PC-3 (cell line): ENCODE data around the gene PCNX2. TPM values are rescaled to one million over a fixed set of nuclear protein-coding genes. Genes with fewer than 3 reads are reported as not detected.
A peak's percentile ranks its signal among the peaks of the same experiment; 100 is the strongest.

Source experiments
- ATAC-seq: fragments of 200-7000 bp; cut with Tn5 transposase; 2 replicates; pipeline ENCODE4 v1.9.1; 2020; ENCODE audit warnings: mild to moderate bottlenecking, moderate library complexity
- BruUV-seq: library from RNA; stranded (reverse); fragments of 400-500 nt; replicated peaks from 2 replicates; lab custom pipeline; 2021; lab: Mats Ljungman, UMichigan
- CTCF ChIA-PET: fragments of 300-600 bp; sonication (Branson Sonifier 250); formaldehyde crosslinking; loops from one replicate; lab custom pipeline; 2022; ENCODE audit warnings: antibody characterized with exemption; lab: Charles Lee
- POLR2A ChIA-PET: fragments of 300-600 bp; sonication (Branson Sonifier 250); formaldehyde crosslinking; loops from one replicate; lab custom pipeline; 2022; ENCODE audit warnings: antibody characterized with exemption; ENCODE audit not compliant: unreplicated experiment; lab: Charles Lee
- DNase-seq: peaks from one replicate; pipeline ENCODE4 v3.0.0-alpha.2; 2015
- H2AFZ ChIP-seq: fragments of 300-600 bp; sonication (generic); 2 replicates; pipeline ENCODE4 v1.6.0; 2016; ENCODE audit warnings: antibody characterized with exemption, low read length
- H3F3A ChIP-seq: fragments of 300-600 bp; sonication (generic); one replicate; pipeline ENCODE4 v1.6.0; 2017; ENCODE audit warnings: antibody characterized with exemption, low read length, control low read depth, mild to moderate bottlenecking; ENCODE audit not compliant: unreplicated experiment
- H3K27ac ChIP-seq: fragments of 300-600 bp; sonication (generic); 2 replicates; pipeline ENCODE4 v1.5.1; 2016; ENCODE audit warnings: mild to moderate bottlenecking, low read length
- H3K27me3 ChIP-seq: fragments of 300-600 bp; sonication (generic); 2 replicates; pipeline ENCODE4 v1.6.1; 2016; ENCODE audit warnings: low read length, mixed read lengths
- H3K36me3 ChIP-seq: fragments of 300-600 bp; sonication (generic); 2 replicates; pipeline ENCODE4 v1.6.1; 2016; ENCODE audit warnings: low read depth, mixed run types, low read length, mixed read lengths
- H3K4me1 ChIP-seq: fragments of 300-600 bp; sonication (generic); 2 replicates; pipeline ENCODE4 v1.5.1; 2016; ENCODE audit warnings: low read length; ENCODE audit not compliant: insufficient read depth
- H3K4me2 ChIP-seq: fragments of 300-600 bp; sonication (generic); 2 replicates; pipeline ENCODE4 v1.6.0; 2016; ENCODE audit warnings: low read length
- H3K4me3 ChIP-seq: fragments of 300-600 bp; sonication (generic); 2 replicates; pipeline ENCODE4 v1.5.1; 2016; ENCODE audit warnings: mild to moderate bottlenecking, low read length, mixed read lengths
- H3K79me2 ChIP-seq: fragments of 300-600 bp; sonication (generic); 2 replicates; pipeline ENCODE4 v1.6.1; 2017; ENCODE audit warnings: low read length, mixed read lengths
- H3K9ac ChIP-seq: fragments of 300-600 bp; sonication (generic); 2 replicates; pipeline ENCODE4 v1.6.0; 2016; ENCODE audit warnings: mild to moderate bottlenecking, low read length
- H3K9me2 ChIP-seq: fragments of 300-600 bp; sonication (generic); replicated peaks from 2 replicates; pipeline ENCODE4 v1.6.1; 2016; ENCODE audit warnings: mixed run types, low read length, mixed read lengths
- H3K9me3 ChIP-seq: fragments of 300-600 bp; sonication (generic); 2 replicates; pipeline ENCODE4 v1.6.1; 2016; ENCODE audit warnings: low read length, mixed read lengths
- H4K20me1 ChIP-seq: fragments of 300-600 bp; sonication (generic); 2 replicates; pipeline ENCODE4 v1.6.1; 2016; ENCODE audit warnings: low read length, mixed read lengths
- CTCF ChIP-seq: fragments of 300-600 bp; sonication (generic); conservative IDR thresholded peaks from 2 replicates; pipeline ENCODE4 v1.5.1; 2017; ENCODE audit warnings: antibody characterized with exemption, low read depth, mild to moderate bottlenecking, low read length
- EZH2 ChIP-seq: fragments of 300-600 bp; sonication (generic); IDR thresholded peaks from one replicate; pipeline ENCODE4 v1.6.1; 2017; ENCODE audit warnings: antibody characterized with exemption, mild to moderate bottlenecking, low read length; ENCODE audit not compliant: unreplicated experiment
- EZH2phosphoT487 ChIP-seq: fragments of 300-600 bp; sonication (generic); IDR thresholded peaks from 2 replicates; pipeline ENCODE4 v1.6.1; 2018; ENCODE audit warnings: mild to moderate bottlenecking, antibody characterized with exemption, low read length, borderline replicate concordance
- intact Hi-C: fragments of 100-400 bp; cut with micrococcal nuclease; formaldehyde crosslinking; loops from 2 replicates; pipeline ENCODE4 v1.9.0; 2023
- total RNA-seq: library from RNA; depleted of rRNA; stranded (reverse); fragments of >200 nt; gene quantifications from 2 replicates; pipeline ENCODE4 v1.2.3, GENCODE V29; 2014

PCNX2 gene
- total RNA-seq, 1 experiment from 2014 or later, result 17.3 TPM

DNA sequence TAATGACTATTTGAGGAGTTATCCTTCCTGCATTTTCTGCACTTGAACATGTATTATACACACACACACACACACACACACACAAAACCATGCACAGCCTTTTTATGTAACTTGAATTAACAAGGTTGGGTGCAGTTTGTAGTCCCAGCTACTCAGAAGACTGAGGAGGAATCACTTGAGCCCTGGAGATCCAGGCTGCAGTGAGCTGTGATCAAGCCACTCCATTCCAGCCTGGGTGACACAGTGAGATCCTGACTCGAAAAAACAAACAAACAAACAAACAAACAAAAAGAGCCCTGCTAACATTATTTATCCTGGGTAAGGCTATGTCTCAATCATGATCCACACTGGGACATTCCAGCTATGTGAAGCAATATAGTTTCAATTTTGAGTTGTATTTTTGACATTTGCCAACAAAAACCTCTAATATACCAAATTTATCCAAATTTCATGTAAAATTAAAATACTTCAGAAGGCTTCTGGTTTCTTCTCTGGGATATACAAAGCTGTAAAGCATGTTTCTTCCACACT lies 188.3 kb downstream of the PCNX2 start:
- ATAC-seq (no peak), DNase-seq (no peak)
- H3K36me3 ChIP-seq, result peaks cover 9% of the 10 kb centered on the region; the same call in 1 of the 2 replicates
- H3K4me2 ChIP-seq, result peak overlapping the region; percentile 42
- no peaks in the 10 kb centered on the region for H3K9me2 ChIP-seq
- H3K9ac ChIP-seq, result peak overlapping the region; percentile 14
- H3K4me3 ChIP-seq, result no peak overlapping the region
- H3K27me3 ChIP-seq, result no peaks in the 10 kb centered on the region
- CTCF ChIA-PET, result interaction anchor here (1.0 kb wide), 1 partner anchor 227 kb away, joined by 3 read pairs; no protein-coding TSS in a partner anchor
- TF ChIP-seq EZH2 (no peak), EZH2phosphoT487 (no peak), CTCF (no peak)
- H3K79me2 ChIP-seq, result no peaks in the 10 kb centered on the region
- H4K20me1 ChIP-seq, result no peaks in the 10 kb centered on the region
- H3K27ac ChIP-seq, result peak overlapping the region; percentile 77
- intact Hi-C loops, result no loop called here
- no peaks in the 10 kb centered on the region for H3K9me3 ChIP-seq
- BruUV-seq, result no TSS peak
- H3F3A ChIP-seq, result peaks cover 4% of the 10 kb centered on the region
- POLR2A ChIA-PET, result interaction anchor here (0.7 kb wide), 1 partner anchor 313 kb away, joined by 8 read pairs; no protein-coding TSS in a partner anchor
- no peak overlapping the region for H2AFZ ChIP-seq
- H3K4me1 ChIP-seq, result peaks cover 33% of the 10 kb centered on the region

DNA sequence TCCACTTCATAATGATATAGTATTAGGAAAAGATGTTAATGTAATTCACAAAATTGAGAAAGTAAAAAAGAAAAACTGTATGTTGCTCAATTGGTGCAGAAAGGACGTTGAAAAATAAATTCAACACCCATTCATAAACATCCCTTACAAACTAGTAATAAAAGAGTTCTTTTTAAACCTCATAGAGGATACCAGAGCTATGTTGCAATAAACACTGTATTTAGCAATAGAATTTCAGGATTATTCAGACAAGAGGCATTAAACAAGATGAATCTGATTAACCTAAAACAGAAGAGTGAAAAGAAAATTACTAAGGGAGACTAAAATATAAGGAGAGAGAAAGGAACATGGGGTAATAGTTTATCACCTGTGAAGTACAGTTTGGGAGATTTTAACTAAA lies 190.3 kb downstream of the PCNX2 start:
- no peaks in the 10 kb centered on the region for H3K9me2 ChIP-seq
- ATAC-seq, result no peak
- H3K27me3 ChIP-seq, result no peaks in the 10 kb centered on the region
- POLR2A ChIA-PET, result no interaction called here
- no peaks in the 10 kb centered on the region for H3K36me3 ChIP-seq
- peaks cover 25% of the 10 kb centered on the region for H3K4me1 ChIP-seq
- no peak overlapping the region for H3K9ac ChIP-seq
- DNase-seq, result no peak
- no peak overlapping the region for H2AFZ ChIP-seq
- BruUV-seq, result no TSS peak
- no peak overlapping the region for H3K27ac ChIP-seq
- no peaks in the 10 kb centered on the region for H3F3A ChIP-seq
- no peak for TF ChIP-seq EZH2
- no peak for TF ChIP-seq CTCF
- no peak for TF ChIP-seq EZH2phosphoT487
- H3K79me2 ChIP-seq, result no peaks in the 10 kb centered on the region
- no peaks in the 10 kb centered on the region for H4K20me1 ChIP-seq
- H3K4me3 ChIP-seq, result no peak overlapping the region
- intact Hi-C loops, result no loop called here
- CTCF ChIA-PET, result no interaction called here
- no peak overlapping the region for H3K4me2 ChIP-seq
- no peaks in the 10 kb centered on the region for H3K9me3 ChIP-seq

GRCh38 chr1:233102341-233102740 lies 193.2 kb downstream of the PCNX2 start:
- BruUV-seq, result no TSS peak
- Histone ChIP-seq H3K27ac (no peak overlapping the region), H3K9me3 (no peaks in the 10 kb centered on the region), H3K4me3 (no peak overlapping the region), H3K9ac (no peak overlapping the region), H3K4me1 (peaks cover 14% of the 10 kb centered on the region), H3F3A (no peaks in the 10 kb centered on the region), H3K27me3 (no peaks in the 10 kb centered on the region), H3K79me2 (no peaks in the 10 kb centered on the region), H3K36me3 (no peaks in the 10 kb centered on the region), H2AFZ (no peak overlapping the region), H4K20me1 (no peaks in the 10 kb centered on the region), H3K4me2 (no peak overlapping the region), H3K9me2 (no peaks in the 10 kb centered on the region)
- no peak for ATAC-seq
- TF ChIP-seq EZH2phosphoT487 (no peak), CTCF (no peak), EZH2 (no peak)
- intact Hi-C loops, result no loop called here
- POLR2A ChIA-PET, result no interaction called here
- CTCF ChIA-PET, result no interaction called here
- DNase-seq, result no peak
